Measurements from ENCODE around the gene RAB4B.
"Not testable (repeated sequence)": the region's sequence is repeated elsewhere in the genome, so short reads cannot be mapped to it uniquely, and the experiment has no call there.

The RAB4B gene

DNA sequence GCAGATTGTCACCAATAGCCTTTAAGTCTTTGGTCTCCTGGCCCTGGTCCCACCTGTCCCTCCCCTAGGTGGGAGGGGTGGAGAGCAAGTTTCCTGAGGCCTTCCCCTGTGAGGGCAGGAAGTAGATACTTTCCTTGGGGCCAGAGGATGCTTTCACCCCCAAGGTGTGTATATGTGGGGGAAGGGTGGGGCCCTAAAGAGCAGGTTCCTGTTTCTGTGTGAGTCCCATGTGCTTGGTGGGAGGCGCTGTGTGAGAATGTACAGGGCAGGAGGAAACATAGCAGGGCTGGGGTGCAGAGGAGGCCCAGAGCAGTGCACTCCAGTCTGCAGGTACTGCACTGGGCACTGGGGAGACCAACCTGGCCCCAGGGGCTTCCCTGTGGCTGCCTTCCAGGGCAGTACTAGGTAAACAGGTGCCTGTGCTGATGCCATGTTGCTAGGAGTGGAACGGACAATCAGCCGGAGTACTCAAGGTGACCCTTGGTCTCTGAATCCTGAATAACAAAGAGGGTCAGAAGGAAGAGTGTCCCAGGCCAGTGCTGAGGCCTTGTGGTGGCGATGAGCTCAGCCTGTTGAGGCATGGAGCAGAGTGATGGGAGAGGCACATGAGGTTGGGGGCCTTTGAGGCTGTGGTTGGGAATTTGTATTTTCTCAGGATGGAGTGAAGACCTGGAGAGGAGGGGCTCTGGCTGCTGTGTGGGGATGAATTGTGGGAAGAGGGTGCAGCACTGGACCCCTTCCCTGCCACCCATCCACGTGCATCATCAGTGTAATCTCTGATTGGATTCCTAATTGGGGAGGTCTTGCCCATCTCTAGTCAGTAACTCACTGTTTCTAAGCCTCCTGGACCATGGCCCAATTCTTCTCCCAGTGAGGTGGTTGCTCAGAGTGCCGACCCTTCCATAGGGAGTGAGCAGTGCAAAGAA lies 26.1 kb downstream of the RAB4B start:
- peak in 1 of 2 donors; percentile 32 for DNase-seq

DNA sequence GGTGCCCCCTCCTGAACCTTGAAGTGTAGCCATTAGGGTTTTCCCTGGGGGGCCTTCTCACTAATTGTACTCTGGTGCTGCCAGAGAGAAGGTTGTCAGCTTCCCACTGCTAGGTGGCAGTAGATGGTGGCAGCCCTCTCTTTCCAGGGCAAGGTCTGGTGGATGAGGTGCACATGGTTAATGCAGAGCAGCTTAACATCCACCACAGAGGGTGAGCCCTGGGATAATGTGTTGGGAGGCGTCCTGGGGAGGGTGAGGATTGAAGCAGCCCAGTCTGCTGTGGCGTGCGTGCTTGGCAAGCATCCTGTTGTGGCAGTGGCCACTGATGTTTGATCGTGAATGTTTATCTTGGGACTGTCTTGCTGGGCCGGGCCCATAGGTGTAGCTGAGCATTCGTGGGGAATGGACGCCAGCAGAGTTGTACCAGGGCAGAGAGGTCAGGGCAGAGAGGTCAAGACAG lies 26.8 kb downstream of the RAB4B start:
- DNase-seq: no peak

DNA sequence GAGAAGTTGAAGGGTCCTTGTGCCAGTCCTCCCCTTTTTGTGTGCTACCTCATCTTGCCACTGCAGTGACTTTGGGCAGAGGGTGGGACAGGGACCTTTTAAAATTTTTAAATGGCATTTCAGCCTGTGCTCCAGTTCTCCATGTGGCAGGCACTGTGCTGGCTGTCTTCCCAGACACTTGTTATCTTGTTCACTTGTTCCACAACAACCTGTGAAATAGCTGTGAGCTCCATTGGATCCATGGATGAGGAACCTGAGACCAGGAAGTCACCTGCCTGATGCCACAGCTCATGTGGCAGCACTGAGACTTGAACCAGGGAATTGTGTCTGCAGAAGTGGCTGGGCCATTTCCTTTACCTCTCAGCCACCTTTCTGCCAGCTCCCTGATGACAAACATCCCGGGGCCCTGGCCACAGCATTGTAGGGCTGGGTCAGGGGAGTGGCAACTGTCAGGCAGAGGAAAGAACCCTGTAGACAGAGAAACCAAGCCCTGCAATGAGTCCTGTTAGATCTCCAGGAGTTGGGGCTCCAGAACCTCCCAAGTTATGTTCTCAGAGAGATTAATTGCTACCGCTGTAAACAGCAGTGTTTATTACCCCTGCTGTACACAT lies 27.3 kb downstream of the RAB4B start:
- DNase-seq: no peak

DNA sequence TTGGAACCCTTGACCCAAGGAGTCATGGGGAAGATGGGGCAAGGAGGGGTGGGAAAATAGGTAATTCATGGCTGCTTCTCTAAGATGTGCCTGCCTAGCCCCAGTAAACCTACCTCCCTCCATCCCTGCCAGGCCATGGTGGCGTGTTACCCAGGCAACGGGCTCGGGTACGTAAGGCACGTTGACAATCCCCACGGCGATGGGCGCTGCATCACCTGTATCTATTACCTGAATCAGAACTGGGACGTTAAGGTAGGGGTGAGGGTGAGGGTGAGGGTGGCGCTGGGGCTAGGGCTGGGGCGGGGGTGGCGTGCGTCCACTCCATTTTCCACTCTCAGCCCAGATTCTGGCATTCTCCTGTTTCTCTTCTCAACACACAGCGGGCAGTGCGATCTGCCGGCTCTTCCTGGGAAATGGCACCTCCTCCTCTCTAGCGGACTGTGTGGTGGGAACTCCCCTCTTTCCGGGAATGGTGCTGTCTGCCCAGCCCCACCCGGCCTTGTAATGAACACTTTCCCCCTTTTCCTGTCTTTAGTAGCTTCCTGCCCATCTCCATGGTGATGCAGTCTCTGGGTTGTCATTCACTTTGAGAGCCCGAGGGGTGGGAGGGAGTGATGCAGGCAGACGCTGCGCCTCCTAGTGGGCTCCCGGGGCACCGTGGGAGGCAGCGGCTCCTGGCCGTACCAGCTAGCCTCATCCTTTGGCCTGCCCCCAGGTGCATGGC lies 28.5 kb downstream of the RAB4B start:
- peak; percentile 66 to 70 for DNase-seq

DNA sequence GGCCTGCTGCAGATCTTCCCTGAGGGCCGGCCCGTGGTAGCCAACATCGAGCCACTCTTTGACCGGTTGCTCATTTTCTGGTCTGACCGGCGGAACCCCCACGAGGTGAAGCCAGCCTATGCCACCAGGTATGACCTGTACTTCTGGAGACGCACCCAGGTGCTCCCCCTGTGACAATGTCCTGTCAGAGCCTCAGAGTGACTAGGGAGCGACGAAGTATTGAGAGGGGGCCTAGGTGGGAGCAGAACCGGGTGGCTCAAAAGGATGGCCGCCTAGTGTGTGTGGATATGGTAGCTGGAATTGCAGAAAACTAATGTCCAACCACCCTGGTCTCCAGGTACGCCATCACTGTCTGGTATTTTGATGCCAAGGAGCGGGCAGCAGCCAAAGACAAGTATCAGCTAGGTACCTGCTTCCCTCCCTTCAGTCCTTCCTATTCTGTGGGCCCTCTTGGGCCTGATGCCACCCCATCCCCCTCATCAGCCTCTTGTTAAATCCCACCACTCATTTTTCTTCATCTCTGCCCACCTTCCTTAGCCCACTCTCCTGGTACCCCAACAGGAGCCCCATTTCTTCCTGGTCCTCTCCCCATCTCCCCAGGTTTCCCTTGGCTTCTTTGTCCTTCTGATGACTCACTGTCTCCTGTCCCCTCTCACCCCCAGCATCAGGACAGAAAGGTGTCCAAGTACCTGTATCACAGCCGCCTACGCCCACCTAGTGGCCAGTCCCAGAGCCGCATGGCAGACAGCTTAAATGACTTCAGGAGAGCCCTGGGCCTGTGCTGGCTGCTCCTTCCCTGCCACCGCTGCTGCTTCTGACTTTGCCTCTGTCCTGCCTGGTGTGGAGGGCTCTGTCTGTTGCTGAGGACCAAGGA lies 29.3 kb downstream of the RAB4B start:
- DNase-seq: no peak

DNA sequence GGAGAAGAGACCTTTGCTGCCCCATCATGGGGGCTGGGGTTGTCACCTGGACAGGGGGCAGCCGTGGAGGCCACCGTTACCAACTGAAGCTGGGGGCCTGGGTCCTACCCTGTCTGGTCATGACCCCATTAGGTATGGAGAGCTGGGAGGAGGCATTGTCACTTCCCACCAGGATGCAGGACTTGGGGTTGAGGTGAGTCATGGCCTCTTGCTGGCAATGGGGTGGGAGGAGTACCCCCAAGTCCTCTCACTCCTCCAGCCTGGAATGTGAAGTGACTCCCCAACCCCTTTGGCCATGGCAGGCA lies 29.9 kb downstream of the RAB4B start:
- no peak for DNase-seq

DNA sequence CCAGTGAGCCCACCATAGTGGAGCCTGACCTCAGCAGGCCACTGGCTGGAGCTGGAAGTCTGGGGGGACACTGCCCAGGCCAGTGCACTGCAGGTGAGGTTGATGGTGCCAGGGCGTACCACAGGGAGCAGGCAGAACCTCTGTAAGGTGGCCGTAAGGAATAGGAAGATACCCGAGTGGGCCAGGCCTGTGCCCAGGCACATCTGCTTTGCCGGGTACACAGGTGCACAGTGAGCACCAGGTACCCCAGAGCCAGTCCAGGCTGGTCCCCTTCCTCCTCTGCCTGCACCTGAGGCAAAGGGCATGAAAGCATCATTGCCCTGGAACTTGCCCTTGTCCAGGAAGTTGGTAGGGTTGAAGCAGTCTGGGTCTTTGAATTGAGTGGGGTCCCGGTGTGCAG lies 30.4 kb downstream of the RAB4B start:
- no peak for DNase-seq

DNA sequence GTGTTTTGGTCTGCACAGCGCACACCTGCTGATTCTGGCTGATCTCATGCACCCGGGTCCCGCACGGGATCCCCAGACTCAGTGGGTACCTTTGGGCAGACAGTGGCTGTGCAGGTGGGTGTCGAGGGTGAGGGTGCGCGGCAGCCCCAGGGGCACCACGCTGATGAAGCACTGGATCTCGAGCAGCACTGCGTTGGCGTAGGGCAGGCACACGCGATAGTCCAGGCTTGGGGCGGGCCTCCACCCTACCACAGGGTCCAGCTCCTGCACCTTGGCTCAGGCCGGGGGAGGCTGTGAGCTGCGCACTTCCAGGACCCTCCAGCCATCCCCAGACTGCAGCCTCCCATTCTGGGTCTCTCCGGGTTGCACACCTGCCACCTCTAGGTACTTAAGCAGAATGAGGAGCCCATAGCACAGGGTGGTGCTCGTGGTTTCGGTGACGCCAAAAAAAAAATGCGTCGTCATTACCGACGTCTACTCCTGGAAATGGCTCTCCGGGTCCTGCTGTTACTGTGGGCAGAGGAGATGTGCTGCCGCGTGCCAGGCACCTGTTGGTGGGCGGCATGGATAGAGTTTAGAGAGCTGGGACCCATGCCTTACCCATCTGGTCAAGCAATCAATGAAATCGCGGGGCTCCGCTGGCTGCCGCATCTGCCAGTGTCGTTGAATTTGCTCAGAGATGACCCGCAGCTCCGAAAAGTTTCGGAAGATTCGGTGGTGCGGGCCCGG lies 31.5 kb downstream of the RAB4B start:
- DNase-seq: no peak

DNA sequence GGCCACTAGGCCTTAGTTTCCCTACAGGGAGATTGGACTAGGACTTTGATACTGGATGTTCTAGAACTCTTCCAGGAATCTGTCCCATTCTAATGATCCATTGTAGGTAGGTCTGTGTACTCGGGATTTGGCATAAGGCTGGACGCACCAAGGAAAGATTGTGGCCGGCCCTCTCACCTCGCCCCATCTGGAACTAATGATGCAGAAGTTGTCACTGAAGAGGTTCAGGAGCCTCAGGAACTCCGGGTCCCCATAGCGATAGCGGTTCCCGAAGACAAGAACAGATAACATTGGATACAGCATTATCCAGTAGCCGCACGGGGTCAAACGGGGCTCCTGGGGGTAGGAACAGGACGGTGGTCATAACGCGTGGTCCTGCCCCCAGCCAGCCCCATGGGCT lies 32.1 kb downstream of the RAB4B start:
- no peak for DNase-seq

DNA sequence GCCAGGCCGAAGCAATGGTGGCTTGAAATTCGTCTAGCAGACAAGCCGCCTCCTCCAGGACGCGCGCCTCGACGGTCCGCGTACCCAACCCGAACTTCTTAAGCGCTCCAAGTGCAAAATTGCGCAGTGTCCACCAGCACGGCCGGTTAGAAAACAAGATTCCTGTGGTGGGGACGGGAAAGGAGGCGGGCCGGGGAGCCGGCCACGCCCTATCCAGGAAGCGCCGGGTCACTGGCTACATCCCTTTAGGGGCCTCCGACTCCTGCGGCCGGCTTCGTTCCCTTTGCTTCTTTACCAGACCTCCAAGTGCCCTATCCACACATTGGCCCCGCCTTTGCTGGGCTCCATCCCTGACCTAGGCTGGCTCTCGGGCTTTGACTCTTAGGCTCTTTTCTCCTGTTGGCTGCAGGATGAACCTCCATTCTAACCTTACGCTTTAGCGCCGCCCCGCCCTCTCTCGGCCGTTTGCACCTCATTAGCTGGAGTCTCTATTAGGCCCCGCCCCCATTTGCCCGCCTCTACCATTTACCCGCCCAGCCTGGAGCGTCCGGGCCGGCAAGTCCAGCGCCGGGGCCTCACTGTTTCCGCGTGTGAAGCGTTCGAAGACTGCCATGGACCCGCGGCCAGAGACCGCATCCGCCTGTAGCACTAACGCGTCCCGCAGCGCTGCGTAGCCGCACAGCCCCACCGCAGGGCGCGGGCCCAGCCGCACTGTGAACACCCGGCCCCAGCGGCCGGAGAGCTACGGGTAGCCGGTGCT lies 32.8 kb downstream of the RAB4B start:
- peak; percentile 69 to 78 for DNase-seq

DNA sequence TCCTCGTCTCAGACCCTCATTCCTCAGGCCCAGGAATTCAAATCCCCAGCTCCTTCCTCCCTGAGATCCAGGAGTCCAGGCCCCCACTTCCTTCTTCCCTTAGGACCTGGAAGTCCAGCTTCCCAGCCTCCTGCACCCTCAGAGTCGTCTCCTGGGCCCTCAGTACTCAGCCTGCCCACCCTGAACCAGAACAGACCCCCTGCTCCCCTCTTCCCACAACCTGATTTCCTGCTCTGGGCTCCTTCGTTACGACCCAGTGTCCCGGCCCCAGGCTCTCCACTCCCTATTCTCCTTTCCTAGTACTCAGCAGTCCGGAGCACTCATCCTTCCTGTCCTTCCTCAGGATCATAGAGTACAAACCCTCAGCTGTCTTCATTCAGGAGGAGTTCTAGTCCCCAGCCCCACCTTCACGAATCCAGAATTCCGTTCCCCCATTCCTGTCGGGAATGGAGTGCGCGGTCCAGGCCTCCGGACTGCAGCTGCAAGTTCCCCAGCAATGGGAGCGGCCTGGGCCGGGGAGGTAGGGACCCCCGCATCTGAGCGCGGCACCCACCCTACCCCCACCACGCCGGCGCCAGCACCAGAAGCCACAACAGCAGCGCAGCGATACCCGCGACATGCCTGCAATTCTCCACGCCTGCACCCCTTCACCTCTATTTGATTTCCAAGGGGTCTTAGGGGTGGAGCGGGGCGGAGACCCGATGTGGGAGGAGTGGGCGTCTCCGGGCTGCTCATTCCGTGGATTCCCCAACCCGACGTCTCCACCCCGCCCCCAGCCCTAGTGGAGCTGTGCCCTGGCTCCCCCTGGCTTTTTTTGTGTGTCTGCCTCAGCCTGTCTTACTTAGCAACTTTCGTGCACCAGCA lies 33.7 kb downstream of the RAB4B start:
- DNase-seq: no peak

DNA sequence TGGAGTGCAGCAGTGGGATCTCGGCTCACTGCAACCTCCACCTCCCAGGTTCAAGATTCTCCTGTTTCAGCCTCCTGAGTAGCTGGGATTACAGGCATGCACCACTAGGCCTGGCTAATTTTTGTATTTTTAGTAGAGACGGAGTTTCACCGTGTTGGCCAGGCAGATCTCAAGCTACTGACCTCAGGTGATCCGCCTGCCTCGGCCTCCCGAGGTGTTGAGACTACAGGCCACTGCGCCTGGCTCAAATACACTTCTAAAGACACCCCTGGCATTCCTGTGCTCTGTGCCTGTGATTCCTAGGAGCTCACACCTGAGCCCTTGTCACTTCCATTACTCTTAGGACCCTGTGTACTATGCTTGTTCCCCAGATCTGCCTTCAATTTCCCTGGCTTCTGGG lies 34.5 kb downstream of the RAB4B start:
- DNase-seq: not testable (repeated sequence)

DNA sequence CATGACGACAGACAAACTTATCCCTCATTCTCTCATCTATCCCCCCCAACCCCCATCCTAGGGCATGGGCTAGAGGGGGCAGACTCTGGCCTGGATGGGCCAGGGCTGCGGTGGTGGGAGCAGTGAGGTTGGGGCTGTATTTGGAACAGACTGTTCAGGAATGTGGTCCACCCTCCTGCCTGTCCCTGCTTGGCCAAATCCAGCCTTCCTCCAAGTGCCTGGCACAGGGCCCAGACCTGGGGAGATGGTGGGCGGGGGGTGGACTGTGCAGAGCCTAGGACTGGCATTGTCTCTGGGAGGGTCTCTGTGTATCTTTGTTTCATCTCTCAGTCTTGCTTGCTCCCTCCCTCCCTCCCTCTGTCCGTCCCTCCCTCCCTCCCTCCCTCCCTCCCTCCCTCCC lies 35.1 kb downstream of the RAB4B start:
- DNase-seq: no peak

DNA sequence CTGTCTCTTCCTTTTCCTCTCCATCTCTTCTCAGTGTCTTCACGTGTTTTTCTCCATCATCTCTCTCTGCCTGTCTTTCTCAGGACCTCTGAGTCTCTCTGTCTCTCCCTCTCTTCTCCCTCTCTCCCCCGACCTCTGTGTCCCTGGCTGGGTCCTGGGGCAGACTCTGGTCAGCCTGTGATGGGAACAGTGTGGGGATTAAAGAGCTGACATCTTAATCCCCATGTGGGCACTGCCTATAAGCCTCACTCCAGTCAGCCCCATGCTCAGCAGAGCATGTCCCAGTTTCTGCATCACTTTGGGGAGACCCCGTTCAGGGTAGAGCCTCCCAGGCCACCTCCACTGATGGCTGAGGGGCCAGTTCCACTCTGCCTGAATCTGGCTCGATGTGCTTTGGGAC lies 37.2 kb downstream of the RAB4B start:
- no peak for DNase-seq

DNA sequence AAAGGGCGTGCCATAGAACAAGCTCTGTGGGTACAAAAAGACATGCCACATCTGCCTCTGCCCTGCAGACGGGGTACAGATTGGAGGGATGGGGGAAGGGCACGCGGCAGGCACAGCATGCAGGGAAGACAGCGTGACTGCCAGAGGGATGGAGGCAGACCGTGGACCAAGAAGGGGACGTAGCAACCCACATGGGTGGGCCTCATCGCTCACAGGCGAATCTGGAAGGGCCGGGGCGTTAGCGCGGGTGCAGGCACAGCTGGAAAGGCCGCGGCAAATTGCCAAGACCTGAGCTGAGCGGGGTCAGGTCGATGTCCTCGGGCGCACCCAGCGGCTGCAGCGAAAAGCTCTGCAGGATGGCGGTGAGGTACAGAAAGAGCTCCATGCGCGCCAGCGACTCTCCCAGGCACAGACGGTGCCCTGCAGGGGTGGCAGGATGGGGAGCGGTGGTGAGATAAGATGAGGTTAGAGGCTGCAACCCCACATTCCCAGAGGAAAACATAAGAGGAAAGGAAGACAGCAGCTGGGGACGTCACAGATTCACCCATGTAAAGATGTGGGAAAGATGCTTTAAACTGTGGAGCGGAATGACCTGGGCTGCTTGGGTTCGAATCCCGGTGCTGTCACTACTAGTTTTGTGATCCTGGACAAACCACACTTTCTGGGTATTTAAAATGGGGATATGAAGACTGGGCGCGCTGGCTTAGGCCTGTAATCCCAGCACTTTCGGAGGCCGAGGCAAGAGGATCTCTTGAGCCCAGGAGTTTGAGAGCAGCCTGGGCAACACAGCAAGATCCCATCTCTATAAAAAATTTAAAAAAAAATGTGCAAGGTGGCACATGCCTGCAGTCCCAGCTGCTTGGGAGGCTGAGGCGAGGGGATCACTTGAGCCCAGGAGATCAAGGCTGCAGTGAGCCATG lies 40.7 kb downstream of the RAB4B start:
- DNase-seq: peak in 1 of 2 donors; percentile 49

DNA sequence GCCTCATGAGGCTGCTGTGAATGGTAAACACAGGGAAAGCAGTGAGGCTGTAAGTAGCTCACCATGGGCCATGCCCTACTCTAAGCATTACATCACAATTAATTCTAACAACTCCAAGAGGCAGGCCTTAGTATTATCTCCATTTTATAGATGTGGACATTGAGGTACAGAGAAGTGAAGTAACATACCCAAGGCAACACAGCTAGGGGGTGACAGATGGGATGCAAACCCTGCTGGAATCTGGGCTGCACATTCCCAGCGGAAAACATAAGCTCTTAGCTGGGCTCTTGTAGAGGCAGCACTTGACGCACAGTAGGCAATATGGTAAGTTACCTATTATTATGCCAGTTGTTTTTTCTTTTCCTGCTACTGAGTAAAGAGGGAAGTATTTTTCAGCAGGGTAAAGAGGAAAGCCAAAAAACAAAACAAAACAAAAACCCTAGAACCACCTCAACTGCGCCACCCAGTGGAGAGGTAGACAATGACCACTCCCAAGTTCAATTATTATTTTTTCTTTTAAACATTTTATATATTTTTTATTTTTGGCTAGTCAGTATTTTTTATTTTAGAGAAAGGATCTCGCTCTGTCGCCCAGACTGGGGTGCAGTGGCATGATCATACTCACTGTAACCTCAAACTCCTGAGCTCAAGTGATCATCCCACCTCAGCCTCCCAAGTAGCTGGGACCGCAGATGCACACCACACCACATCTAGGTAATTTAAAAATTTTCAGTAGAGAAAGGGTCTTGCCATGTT lies 41.6 kb downstream of the RAB4B start:
- DNase-seq: peak; percentile 54

DNA sequence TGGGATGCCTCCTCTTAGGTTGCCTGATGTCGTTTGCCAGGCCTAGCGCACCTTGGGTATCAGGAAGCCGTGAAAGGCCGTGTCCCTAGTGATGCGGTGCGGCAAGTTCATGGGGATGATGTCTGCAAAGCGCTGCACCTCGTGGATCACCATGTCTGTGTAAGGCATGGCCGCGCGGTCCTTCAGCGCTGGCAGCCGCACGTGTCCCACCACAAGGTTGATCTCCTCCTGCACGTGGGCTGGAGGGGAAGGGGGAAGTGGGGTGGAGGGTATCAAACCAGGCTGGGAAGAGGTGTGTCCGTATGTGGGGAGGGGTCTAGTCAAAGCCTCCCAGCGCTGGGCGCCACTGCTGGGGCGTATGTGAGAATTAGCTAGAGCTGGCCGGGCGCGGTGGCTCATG lies 44.1 kb downstream of the RAB4B start:
- DNase-seq: no peak
